ENCODE measurements around the gene TMEM132A. TPM values are rescaled to one million over a fixed set of nuclear protein-coding genes. Genes with fewer than 3 reads are reported as not detected.
A peak's percentile ranks its signal among the peaks of the same experiment; 100 is the strongest.

The TMEM132A gene
- total and polyA plus RNA-seq, 3 experiments from 2014 or later, result 0.68 to 0.73 TPM; not detected in 1

GRCh38 chr11:60899977-60900376, 24.3 kb upstream of the TMEM132A start:
- H3K27ac Mint-ChIP-seq, result peak overlapping the region in 3 of 8 donors; percentile 48 to 81 (median 61)
- no peak for DNase-seq
- H3K4me3 ChIP-seq (ENCODE audit: low read length), result no peak overlapping the region
- H3K9me3 Mint-ChIP-seq, result no peaks in the 10 kb centered on the region
- no peaks in the 10 kb centered on the region for H3K27me3 ChIP-seq (ENCODE audit: insufficient read depth, low read length, poor library complexity, severe bottlenecking)
- ChIA-PET POLR2A (interaction anchor here (0.8 kb wide), 1 partner anchor 14 kb away, joined by 6 read pairs; the partner anchor contains the start of gene TMEM109), CTCF (interaction anchor here (0.6 to 6.0 kb wide), 15 partner anchors 12 to 288 kb away, joined by 3 to 32 read pairs (median 4); partner anchors contain the start of genes TMEM109 and TMEM132A)
- H3K9me3 ChIP-seq (ENCODE audit: low read length), result no peaks in the 10 kb centered on the region
- H3K36me3 ChIP-seq (ENCODE audit: insufficient read depth, low read length), result peaks cover 78% of the 10 kb centered on the region
- H3K4me1 Mint-ChIP-seq, result peaks cover 15 to 28% (median 16%) of the 10 kb centered on the region in 3 donors
- no peak overlapping the region for H3K27ac ChIP-seq (ENCODE audit: low read depth, low read length)
- peaks cover 12 to 92% (median 22%) of the 10 kb centered on the region in 3 donors for H3K36me3 Mint-ChIP-seq
- H3K4me1 ChIP-seq (ENCODE audit: insufficient read depth, low read length), result peaks cover 15% of the 10 kb centered on the region
- peak overlapping the region in 1 of 7 donors; percentile 27 for H3K4me3 Mint-ChIP-seq
- H3K27me3 Mint-ChIP-seq, result no peaks in the 10 kb centered on the region

GRCh38 chr11:60900673-60901404, 23.4 kb upstream of the TMEM132A start:
- Mint-ChIP-seq H3K27ac (peak overlapping the region in 3 of 8 donors; percentile 48 to 88 (median 48)), H3K36me3 (peaks cover 12 to 89% (median 22%) of the 10 kb centered on the region in 3 donors)

DNA sequence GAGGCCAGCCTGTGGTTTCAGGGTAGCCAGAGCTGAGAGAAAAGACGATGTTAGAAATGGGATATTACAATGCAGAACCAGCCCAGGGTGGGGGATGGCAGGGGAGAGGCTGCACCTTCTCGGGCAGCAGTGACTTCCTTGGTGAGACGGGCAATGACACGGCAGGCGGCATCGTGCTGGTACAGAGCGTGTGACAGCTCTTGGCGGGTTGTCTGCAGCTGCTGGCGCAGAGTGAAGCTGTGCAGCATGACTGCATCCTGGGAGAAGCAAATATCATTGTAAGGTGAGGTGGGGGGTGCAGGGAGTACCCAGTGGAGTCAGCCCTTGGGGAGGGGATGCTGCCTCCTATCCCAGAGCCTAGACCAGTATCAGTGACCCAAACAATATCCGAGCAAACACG, 21.6 kb upstream of the TMEM132A start:
- Histone ChIP-seq H3K4me3 (ENCODE audit: low read length) (no peak overlapping the region), H3K27me3 (ENCODE audit: insufficient read depth, low read length, poor library complexity, severe bottlenecking) (no peaks in the 10 kb centered on the region), H3K36me3 (ENCODE audit: insufficient read depth, low read length) (peaks cover 55% of the 10 kb centered on the region), H3K27ac (ENCODE audit: low read depth, low read length) (no peak overlapping the region), H3K9me3 (ENCODE audit: low read length) (no peaks in the 10 kb centered on the region), H3K4me1 (ENCODE audit: insufficient read depth, low read length) (peaks cover 28% of the 10 kb centered on the region)
- Mint-ChIP-seq H3K27ac (peak overlapping the region in 3 of 8 donors; percentile 10 to 68 (median 29)), H3K4me1 (peaks cover 32 to 47% (median 33%) of the 10 kb centered on the region in 3 donors), H3K4me3 (peak overlapping the region in 2 of 7 donors; percentile 19 to 77), H3K9me3 (no peaks in the 10 kb centered on the region), H3K36me3 (peaks cover 8 to 78% (median 17%) of the 10 kb centered on the region in 3 donors), H3K27me3 (no peaks in the 10 kb centered on the region)
- ChIA-PET POLR2A (no interaction called here), CTCF (interaction anchor here (1.4 to 6.0 kb wide), 6 partner anchors 8 to 71 kb away, joined by 4 to 51 read pairs (median 25); partner anchors contain the start of gene TMEM109)
- no peak for DNase-seq

More at GRCh38 chr11:60900673-60901404, 23.4 kb upstream of the TMEM132A start:
- Histone ChIP-seq H3K4me1 (ENCODE audit: insufficient read depth, low read length) (peaks cover 22% of the 10 kb centered on the region), H3K4me3 (ENCODE audit: low read length) (no peak overlapping the region), H3K9me3 (ENCODE audit: low read length) (no peaks in the 10 kb centered on the region), H3K36me3 (ENCODE audit: insufficient read depth, low read length) (peaks cover 70% of the 10 kb centered on the region), H3K27ac (ENCODE audit: low read depth, low read length) (no peak overlapping the region), H3K27me3 (ENCODE audit: insufficient read depth, low read length, poor library complexity, severe bottlenecking) (no peaks in the 10 kb centered on the region)
- H3K9me3 Mint-ChIP-seq, result no peaks in the 10 kb centered on the region
- no peaks in the 10 kb centered on the region for H3K27me3 Mint-ChIP-seq
- H3K4me3 Mint-ChIP-seq, result peak overlapping the region in 1 of 7 donors; percentile 27
- DNase-seq, result no peak
- POLR2A ChIA-PET, result no interaction called here
- CTCF ChIA-PET, result interaction anchor here (1.3 to 6.0 kb wide), 11 partner anchors 11 to 212 kb away, joined by 3 to 32 read pairs (median 4); partner anchors contain the start of gene TMEM109
- peaks cover 22 to 37% (median 23%) of the 10 kb centered on the region in 3 donors for H3K4me1 Mint-ChIP-seq

- Mint-ChIP-seq H3K27ac (peak overlapping the region; percentile 16 to 98 (median 96)), H3K36me3 (peaks cover 0 to 54% (median 7%) of the 10 kb centered on the region in 3 donors), H3K4me1 (peaks cover 33 to 48% (median 39%) of the 10 kb centered on the region in 3 donors), H3K4me3 (peak overlapping the region; percentile 89 to 95 (median 91)), H3K9me3 (no peaks in the 10 kb centered on the region), H3K27me3 (no peaks in the 10 kb centered on the region)
- ChIA-PET CTCF (interaction anchor here (1.0 to 5.0 kb wide), 8 partner anchors 8 to 74 kb away, joined by 3 to 51 read pairs (median 4); partner anchors contain the start of gene TMEM109), POLR2A (interaction anchor here (0.7 to 4.8 kb wide), 3 partner anchors 10 to 19 kb away, joined by 3 to 33 read pairs (median 4); partner anchors contain the start of gene TMEM109)
- Histone ChIP-seq H3K27me3 (ENCODE audit: insufficient read depth, low read length, poor library complexity, severe bottlenecking) (no peaks in the 10 kb centered on the region), H3K4me1 (ENCODE audit: insufficient read depth, low read length) (peaks cover 28% of the 10 kb centered on the region), H3K27ac (ENCODE audit: low read depth, low read length) (peak overlapping the region; percentile 68), H3K36me3 (ENCODE audit: insufficient read depth, low read length) (peaks cover 34% of the 10 kb centered on the region), H3K4me3 (ENCODE audit: low read length) (peak overlapping the region; percentile 80), H3K9me3 (ENCODE audit: low read length) (no peaks in the 10 kb centered on the region)
- no peak for DNase-seq
Measured at GRCh38 chr11:60905047-60905446, 19.2 kb upstream of the TMEM132A start.

DNA sequence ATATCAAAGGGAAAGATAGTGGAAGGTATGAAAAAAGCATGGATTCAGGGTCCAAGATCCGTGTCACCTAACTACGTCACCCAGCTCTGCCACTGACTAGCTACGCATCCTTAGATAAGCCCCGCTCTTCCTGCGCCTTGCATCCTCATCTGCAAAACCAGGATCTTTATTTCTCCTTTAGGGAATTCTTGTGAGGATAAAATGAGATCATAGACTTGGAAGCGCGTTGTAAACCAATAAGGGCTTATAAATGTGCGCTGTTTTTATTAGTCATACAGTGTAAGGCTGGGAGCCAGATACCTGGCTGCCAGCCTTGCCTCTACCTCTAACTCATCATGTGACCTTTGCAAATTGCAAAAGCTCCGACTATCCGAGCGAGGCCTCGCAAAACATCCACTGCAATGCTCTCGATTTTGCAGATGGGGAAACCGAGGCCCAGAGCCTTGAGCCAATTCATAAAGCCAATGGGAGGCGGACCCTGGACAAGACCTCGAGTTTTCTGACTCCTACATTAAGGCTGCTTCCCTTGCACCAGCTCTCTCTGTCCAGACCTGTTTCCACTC, 18.6 kb upstream of the TMEM132A start:
- Histone ChIP-seq H3K27me3 (ENCODE audit: insufficient read depth, low read length, poor library complexity, severe bottlenecking) (no peaks in the 10 kb centered on the region), H3K4me1 (ENCODE audit: insufficient read depth, low read length) (peaks cover 29% of the 10 kb centered on the region), H3K27ac (ENCODE audit: low read depth, low read length) (peak overlapping the region; percentile 68), H3K36me3 (ENCODE audit: insufficient read depth, low read length) (peaks cover 29% of the 10 kb centered on the region), H3K4me3 (ENCODE audit: low read length) (peak overlapping the region; percentile 80), H3K9me3 (ENCODE audit: low read length) (no peaks in the 10 kb centered on the region)
- Mint-ChIP-seq H3K4me1 (peaks cover 34 to 54% (median 43%) of the 10 kb centered on the region in 3 donors), H3K4me3 (peak overlapping the region; percentile 89 to 95 (median 91)), H3K9me3 (no peaks in the 10 kb centered on the region), H3K27ac (peak overlapping the region; percentile 93 to 98 (median 98)), H3K27me3 (no peaks in the 10 kb centered on the region), H3K36me3 (peaks cover 0 to 49% (median 4%) of the 10 kb centered on the region in 3 donors)
- POLR2A ChIA-PET, result interaction anchor here (0.7 to 4.8 kb wide), 4 partner anchors 9 to 74 kb away, joined by 3 to 33 read pairs (median 4); partner anchors contain the start of gene TMEM109
- CTCF ChIA-PET, result interaction anchor here (0.9 to 5.0 kb wide), 9 partner anchors 8 to 74 kb away, joined by 3 to 51 read pairs (median 4); partner anchors contain the start of gene TMEM109
- no peak for DNase-seq

DNA sequence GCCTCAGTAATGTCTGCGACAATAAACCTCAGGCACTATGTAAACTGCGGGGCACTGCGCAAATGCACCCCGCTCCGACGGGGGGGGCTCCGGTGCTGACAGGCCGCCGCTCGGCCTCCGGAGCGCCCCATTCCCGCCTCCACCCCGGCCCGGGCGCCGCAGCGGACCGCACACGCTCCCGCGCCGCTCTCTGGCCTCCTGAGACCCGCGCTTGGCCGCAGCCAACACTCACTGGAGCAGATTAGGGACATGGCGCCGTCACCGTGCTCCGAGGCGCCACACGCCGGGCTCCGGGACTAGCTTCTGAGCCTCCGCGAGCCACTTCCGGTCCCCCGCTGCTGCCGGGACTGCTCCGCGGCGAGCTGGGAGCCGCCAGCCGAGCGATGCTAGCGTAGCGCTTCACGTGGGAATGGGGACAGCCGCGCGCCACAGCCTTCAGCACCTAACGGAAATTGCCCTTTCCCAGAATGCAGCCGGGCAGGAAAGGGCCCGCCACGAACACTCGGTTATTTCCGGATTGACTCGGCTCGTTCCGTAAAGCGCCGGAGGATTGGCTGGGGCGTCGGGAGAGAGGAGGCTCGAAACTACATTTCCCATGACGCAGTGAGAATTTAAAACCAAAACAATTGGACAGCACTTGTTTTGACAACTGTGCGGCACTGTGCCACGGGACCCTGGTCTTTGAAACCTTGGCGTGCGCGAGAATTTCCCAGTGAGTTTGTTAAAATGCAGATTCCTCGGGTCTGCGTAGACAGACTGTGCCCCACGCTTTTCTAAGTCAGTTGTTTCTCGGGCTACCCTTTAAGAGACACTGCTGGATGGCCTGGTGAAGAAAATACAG, 17.9 kb upstream of the TMEM132A start, which contains the start of gene PRPF19:
Gene PRPF19, minus strand, starts transcription at position 454 of the 841 bp plus-strand sequence. Its CDS starts 203 bp downstream, at position 251.
- no peaks in the 10 kb centered on the region for H3K9me3 ChIP-seq (ENCODE audit: low read length)
- ChIA-PET CTCF (interaction anchor here (0.9 to 5.0 kb wide), 6 partner anchors 8 to 75 kb away, joined by 3 to 51 read pairs (median 4); partner anchors contain the start of gene TMEM109), POLR2A (interaction anchor here (0.6 to 4.8 kb wide), 4 partner anchors 8 to 75 kb away, joined by 3 to 33 read pairs (median 4); partner anchors contain the start of gene TMEM109)
- peaks cover 36% of the 10 kb centered on the region for H3K4me1 ChIP-seq (ENCODE audit: insufficient read depth, low read length)
- peaks cover 0 to 41% (median 2%) of the 10 kb centered on the region in 3 donors for H3K36me3 Mint-ChIP-seq
- H3K27ac Mint-ChIP-seq, result peak within 1 kb of the TSS; percentile 94 to 99 (median 98)
- H3K27me3 ChIP-seq (ENCODE audit: insufficient read depth, low read length, poor library complexity, severe bottlenecking), result no peaks in the 10 kb centered on the region
- H3K27ac ChIP-seq (ENCODE audit: low read depth, low read length), result peak within 1 kb of the TSS; percentile 68
- H3K4me3 Mint-ChIP-seq, result peak within 1 kb of the TSS; percentile 89 to 95 (median 91)
- peaks cover 40 to 61% (median 49%) of the 10 kb centered on the region in 3 donors for H3K4me1 Mint-ChIP-seq
- peak within 1 kb of the TSS; percentile 80 for H3K4me3 ChIP-seq (ENCODE audit: low read length)
- H3K36me3 ChIP-seq (ENCODE audit: insufficient read depth, low read length), result peaks cover 23% of the 10 kb centered on the region
- no peaks in the 10 kb centered on the region for H3K9me3 Mint-ChIP-seq
- peak; percentile 99 for DNase-seq
- no peaks in the 10 kb centered on the region for H3K27me3 Mint-ChIP-seq

GRCh38 chr11:60908803-60909202, 15.5 kb upstream of the TMEM132A start:
- Mint-ChIP-seq H3K4me3 (peak overlapping the region in 2 of 7 donors; percentile 33 to 48), H3K4me1 (peaks cover 55 to 72% (median 65%) of the 10 kb centered on the region in 3 donors), H3K27ac (peak overlapping the region in 4 of 8 donors; percentile 12 to 51 (median 35)), H3K9me3 (no peaks in the 10 kb centered on the region), H3K27me3 (no peaks in the 10 kb centered on the region), H3K36me3 (peaks cover 0 to 18% (median 0%) of the 10 kb centered on the region in 3 donors)
- Histone ChIP-seq H3K9me3 (ENCODE audit: low read length) (no peaks in the 10 kb centered on the region), H3K4me1 (ENCODE audit: insufficient read depth, low read length) (peaks cover 55% of the 10 kb centered on the region), H3K4me3 (ENCODE audit: low read length) (no peak overlapping the region), H3K27ac (ENCODE audit: low read depth, low read length) (no peak overlapping the region), H3K36me3 (ENCODE audit: insufficient read depth, low read length) (no peaks in the 10 kb centered on the region), H3K27me3 (ENCODE audit: insufficient read depth, low read length, poor library complexity, severe bottlenecking) (no peaks in the 10 kb centered on the region)
- POLR2A ChIA-PET, result no interaction called here
- CTCF ChIA-PET, result no interaction called here
- no peak for DNase-seq

Data from CD8-positive, alpha-beta memory T cell (primary cell).